Measurements from ENCODE around the gene ARID5B.

Gene ARID5B

DNA sequence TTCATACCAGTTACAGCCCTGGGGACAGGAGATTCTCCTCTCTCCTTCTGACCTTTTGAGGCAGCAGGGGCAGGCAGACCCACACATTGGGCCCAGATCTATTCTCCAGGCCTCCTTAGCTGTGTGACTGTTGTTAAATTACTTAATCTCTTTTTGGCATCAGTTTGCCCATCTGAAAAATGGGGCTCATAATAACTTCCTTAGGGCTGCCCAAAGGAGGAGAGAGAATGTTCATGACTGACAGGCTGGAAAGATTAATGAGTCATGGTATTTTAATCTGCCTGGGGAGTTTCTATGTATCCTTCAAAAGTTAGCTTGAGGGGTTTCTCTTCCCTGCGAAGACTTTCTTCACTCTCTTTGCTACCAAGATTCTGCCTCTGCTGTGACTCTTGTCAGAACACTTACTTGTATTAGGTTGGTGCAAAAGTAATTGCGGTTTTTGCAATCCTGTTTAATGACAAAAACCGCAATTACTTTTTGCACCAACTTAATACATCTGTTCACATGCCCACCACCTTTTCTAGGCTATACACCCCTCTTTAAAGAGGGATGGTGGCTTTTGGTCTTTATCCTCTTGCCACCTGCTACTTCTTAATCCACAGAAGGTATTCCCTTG, 83.4 kb downstream of the ARID5B start:
- no peaks in the 10 kb centered on the region for H3K27me3 ChIP-seq (ENCODE audit: insufficient read depth, low read length, poor library complexity, severe bottlenecking)
- H3K36me3 ChIP-seq (ENCODE audit: insufficient read depth, low read length): peaks cover 54% of the 10 kb centered on the region; the same call in 1 of the 2 replicates
- H2AFZ ChIP-seq (ENCODE audit: low read length): no peak overlapping the region

DNA sequence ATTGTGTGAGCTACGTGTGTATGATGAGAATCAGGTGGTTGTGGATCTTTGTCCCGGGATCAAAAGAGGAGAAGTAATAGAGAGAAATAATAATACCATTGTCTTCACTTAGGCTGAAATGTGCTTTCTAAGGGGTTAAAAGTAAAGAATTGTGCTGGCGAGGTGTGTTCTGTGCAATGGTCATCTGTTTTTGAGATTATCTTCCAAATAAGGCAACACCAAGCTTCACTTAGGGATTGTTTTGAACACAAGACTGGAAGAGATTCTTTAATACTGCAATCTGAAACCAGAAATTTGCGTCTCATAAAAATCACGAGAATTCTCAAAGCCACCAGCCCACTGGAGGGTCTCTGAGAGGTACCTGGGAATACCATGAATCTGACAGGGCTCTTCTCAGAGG, 84.2 kb downstream of the ARID5B start:
- no peak overlapping the region for H3K4me2 ChIP-seq (ENCODE audit: low read depth, low read length, poor library complexity, severe bottlenecking)
- no peak overlapping the region for H3K4me3 ChIP-seq (ENCODE audit: low read length, poor library complexity, severe bottlenecking)
- H3K79me2 ChIP-seq (ENCODE audit: insufficient read depth, low read length): peaks cover 96% of the 10 kb centered on the region
- peaks cover 60% of the 10 kb centered on the region; the same call in 1 of the 2 replicates for H3K36me3 ChIP-seq (ENCODE audit: insufficient read depth, low read length)
- H3K9me2 ChIP-seq (replicated peaks; ENCODE audit: low read depth, low read length): no peaks in the 10 kb centered on the region
- no peaks in the 10 kb centered on the region for H3K27me3 ChIP-seq (ENCODE audit: insufficient read depth, low read length, poor library complexity, severe bottlenecking)
- no peak overlapping the region for H3K9ac ChIP-seq (ENCODE audit: low read depth, low read length, poor library complexity, severe bottlenecking)
- TF ChIP-seq EZH2phosphoT487 (IDR thresholded peaks at IDR 0.05; ENCODE audit: borderline replicate concordance): no peak
- TF ChIP-seq, protein P1, sequence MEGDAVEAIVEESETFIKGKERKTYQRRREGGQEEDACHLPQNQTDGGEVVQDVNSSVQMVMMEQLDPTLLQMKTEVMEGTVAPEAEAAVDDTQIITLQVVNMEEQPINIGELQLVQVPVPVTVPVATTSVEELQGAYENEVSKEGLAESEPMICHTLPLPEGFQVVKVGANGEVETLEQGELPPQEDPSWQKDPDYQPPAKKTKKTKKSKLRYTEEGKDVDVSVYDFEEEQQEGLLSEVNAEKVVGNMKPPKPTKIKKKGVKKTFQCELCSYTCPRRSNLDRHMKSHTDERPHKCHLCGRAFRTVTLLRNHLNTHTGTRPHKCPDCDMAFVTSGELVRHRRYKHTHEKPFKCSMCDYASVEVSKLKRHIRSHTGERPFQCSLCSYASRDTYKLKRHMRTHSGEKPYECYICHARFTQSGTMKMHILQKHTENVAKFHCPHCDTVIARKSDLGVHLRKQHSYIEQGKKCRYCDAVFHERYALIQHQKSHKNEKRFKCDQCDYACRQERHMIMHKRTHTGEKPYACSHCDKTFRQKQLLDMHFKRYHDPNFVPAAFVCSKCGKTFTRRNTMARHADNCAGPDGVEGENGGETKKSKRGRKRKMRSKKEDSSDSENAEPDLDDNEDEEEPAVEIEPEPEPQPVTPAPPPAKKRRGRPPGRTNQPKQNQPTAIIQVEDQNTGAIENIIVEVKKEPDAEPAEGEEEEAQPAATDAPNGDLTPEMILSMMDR (conservative IDR thresholded peaks at IDR 0.05; ENCODE audit: low read length): no peak
- peaks cover 22% of the 10 kb centered on the region for H4K20me1 ChIP-seq (ENCODE audit: insufficient read depth, low read length, poor library complexity, severe bottlenecking)
- peaks cover 69% of the 10 kb centered on the region for H3K4me1 ChIP-seq (ENCODE audit: insufficient read depth, low read length, poor library complexity, severe bottlenecking)
- no peak overlapping the region for H2AFZ ChIP-seq (ENCODE audit: low read length)
- no peaks in the 10 kb centered on the region for H3F3A ChIP-seq (ENCODE audit: low read depth)
- no peaks in the 10 kb centered on the region for H3K9me3 ChIP-seq (ENCODE audit: insufficient read depth, low read depth, low read length)

More for the DNA sequence above, 83.4 kb downstream of the ARID5B start:
- H3K4me1 ChIP-seq (ENCODE audit: insufficient read depth, low read length, poor library complexity, severe bottlenecking): peaks cover 70% of the 10 kb centered on the region
- H3K4me3 ChIP-seq (ENCODE audit: low read length, poor library complexity, severe bottlenecking): no peak overlapping the region
- peaks cover 22% of the 10 kb centered on the region for H4K20me1 ChIP-seq (ENCODE audit: insufficient read depth, low read length, poor library complexity, severe bottlenecking)
- no peaks in the 10 kb centered on the region for H3F3A ChIP-seq (ENCODE audit: low read depth)
- H3K9me2 ChIP-seq (replicated peaks; ENCODE audit: low read depth, low read length): no peaks in the 10 kb centered on the region
- peaks cover 96% of the 10 kb centered on the region for H3K79me2 ChIP-seq (ENCODE audit: insufficient read depth, low read length)
- TF ChIP-seq, protein P1 (conservative IDR thresholded peaks at IDR 0.05; ENCODE audit: low read length): no peak
- TF ChIP-seq EZH2phosphoT487 (IDR thresholded peaks at IDR 0.05; ENCODE audit: borderline replicate concordance): no peak
- H3K9me3 ChIP-seq (ENCODE audit: insufficient read depth, low read depth, low read length): no peaks in the 10 kb centered on the region
- no peak overlapping the region for H3K4me2 ChIP-seq (ENCODE audit: low read depth, low read length, poor library complexity, severe bottlenecking)
- H3K9ac ChIP-seq (ENCODE audit: low read depth, low read length, poor library complexity, severe bottlenecking): no peak overlapping the region

DNA sequence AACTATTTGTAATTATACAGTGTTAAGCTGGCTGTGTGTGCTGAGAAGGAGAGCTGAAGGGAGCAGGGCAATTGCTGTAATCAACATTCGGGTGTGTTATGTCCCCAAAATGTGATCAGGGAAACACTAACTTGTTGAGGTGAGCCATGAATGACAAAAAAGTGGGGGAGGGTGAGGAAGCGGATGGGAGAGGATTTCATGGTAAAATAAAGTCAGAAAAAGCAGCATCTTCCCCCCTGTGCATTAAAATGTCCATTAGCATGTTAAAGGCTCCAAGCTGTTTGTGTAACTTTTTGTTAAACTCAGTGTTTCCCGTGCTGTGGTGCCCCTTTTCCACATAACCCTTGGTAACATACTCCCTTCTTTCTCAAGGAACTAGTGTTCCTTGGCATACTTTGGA, 84.9 kb downstream of the ARID5B start:
- TF ChIP-seq, protein P1 (conservative IDR thresholded peaks at IDR 0.05; ENCODE audit: low read length): no peak
- TF ChIP-seq EZH2phosphoT487 (IDR thresholded peaks at IDR 0.05; ENCODE audit: borderline replicate concordance): no peak
- peaks cover 97% of the 10 kb centered on the region for H3K79me2 ChIP-seq (ENCODE audit: insufficient read depth, low read length)
- no peak overlapping the region for H2AFZ ChIP-seq (ENCODE audit: low read length)
- no peaks in the 10 kb centered on the region for H3K27me3 ChIP-seq (ENCODE audit: insufficient read depth, low read length, poor library complexity, severe bottlenecking)
- H3K9me3 ChIP-seq (ENCODE audit: insufficient read depth, low read depth, low read length): no peaks in the 10 kb centered on the region
- H3K36me3 ChIP-seq (ENCODE audit: insufficient read depth, low read length): peaks cover 63% of the 10 kb centered on the region; the same call in 1 of the 2 replicates
- H4K20me1 ChIP-seq (ENCODE audit: insufficient read depth, low read length, poor library complexity, severe bottlenecking): peaks cover 22% of the 10 kb centered on the region
- H3K4me3 ChIP-seq (ENCODE audit: low read length, poor library complexity, severe bottlenecking): no peak overlapping the region
- no peak overlapping the region for H3K4me2 ChIP-seq (ENCODE audit: low read depth, low read length, poor library complexity, severe bottlenecking)
- no peak overlapping the region for H3K9ac ChIP-seq (ENCODE audit: low read depth, low read length, poor library complexity, severe bottlenecking)
- no peaks in the 10 kb centered on the region for H3K9me2 ChIP-seq (replicated peaks; ENCODE audit: low read depth, low read length)
- H3K4me1 ChIP-seq (ENCODE audit: insufficient read depth, low read length, poor library complexity, severe bottlenecking): peaks cover 69% of the 10 kb centered on the region
- H3F3A ChIP-seq (ENCODE audit: low read depth): no peaks in the 10 kb centered on the region
